T47D (cell line): ENCODE measurements around the gene GNB1L.
"Not testable (repeated sequence)": the region's sequence is repeated elsewhere in the genome, so short reads cannot be mapped to it uniquely, and the experiment has no call there.

Experiments used
- DNase-seq, 2 experiments: peaks; one replicate each; pipeline versions ENCODE4 v3.0.0 to v3.0.0-alpha.2; 2011 to 2012; ENCODE audit warnings: low read depth in 1 of 2, low spot score in 1 of 2
- JUND ChIP-seq: IDR thresholded peaks from 2 replicates; pipeline ENCODE4 v1.6.1; 2012; ENCODE audit warnings: low read depth
- in situ Hi-C: cut with HindIII; loops from 2 replicates; pipeline ENCODE4 v1.10.0; 2016; ENCODE audit warnings: low sequenced_read_pairs, low pct_unique_long_range_greater_than_20kb

GNB1L gene

GRCh38 chr22:19799322-19800190 is 55.1 kb downstream of the GNB1L start:
- TF ChIP-seq JUND = no peak
- in situ Hi-C loops = no loop called here
- no peak for DNase-seq

GRCh38 chr22:19798891-19799293 is 55.8 kb downstream of the GNB1L start:
- in situ Hi-C loops = no loop called here
- TF ChIP-seq JUND = no peak
- DNase-seq = no peak

GRCh38 chr22:19798003-19798665 is 56.5 kb downstream of the GNB1L start:
- TF ChIP-seq JUND = no peak
- in situ Hi-C loops = no loop called here
- no peak for DNase-seq

GRCh38 chr22:19797086-19798002 is 57.3 kb downstream of the GNB1L start:
- no peak for DNase-seq
- TF ChIP-seq JUND = no peak
- in situ Hi-C loops = no loop called here

GRCh38 chr22:19796160-19796559 is 58.5 kb downstream of the GNB1L start:
- TF ChIP-seq JUND = no peak
- no peak for DNase-seq

GRCh38 chr22:19795617-19796008 is 59.1 kb downstream of the GNB1L start:
- in situ Hi-C loops = no loop called here
- DNase-seq = no peak
- no peak for TF ChIP-seq JUND

More at GRCh38 chr22:19796160-19796559, 58.5 kb downstream of the GNB1L start:
- in situ Hi-C loops = no loop called here

- in situ Hi-C loops = no loop called here
- no peak for DNase-seq
- TF ChIP-seq JUND = no peak
These were observed 60.9 kb downstream of the GNB1L start for GRCh38 chr22:19793661-19794310.

GRCh38 chr22:19793161-19793560 is 61.5 kb downstream of the GNB1L start:
- DNase-seq = no peak
- TF ChIP-seq JUND = no peak
- in situ Hi-C loops = no loop called here

GRCh38 chr22:19792383-19792896 is 62.2 kb downstream of the GNB1L start:
- DNase-seq, in situ Hi-C loops: not testable (repeated sequence)

GRCh38 chr22:19791894-19792293 is 62.8 kb downstream of the GNB1L start:
- in situ Hi-C loops = no loop called here
- DNase-seq = no peak
- no peak for TF ChIP-seq JUND

GRCh38 chr22:19791243-19791642 is 63.4 kb downstream of the GNB1L start:
- in situ Hi-C loops = no loop called here
- no peak for DNase-seq
- no peak for TF ChIP-seq JUND

- no peak for TF ChIP-seq JUND
- DNase-seq = no peak
- in situ Hi-C loops = no loop called here
These were observed 64.8 kb downstream of the GNB1L start for GRCh38 chr22:19789828-19790227.
